IMR-90 (cell line): ENCODE results near the gene HACD2. TPM values are rescaled to one million over a fixed set of nuclear protein-coding genes. Genes with fewer than 3 reads are reported as not detected.

Experiments
- ATAC-seq: fragments of 200-7000 bp; cut with Tn5 transposase; 2 replicates; pipeline ENCODE4 v1.9.1; 2020; ENCODE audit warnings: low read depth, mild to moderate bottlenecking, moderate library complexity
- BruUV-seq: library from RNA; stranded (reverse); fragments of 400-500 nt; replicated peaks from 2 replicates; lab custom pipeline; 2021; lab: Mats Ljungman, UMichigan
- CTCF ChIA-PET: fragments of 300-600 bp; formaldehyde crosslinking; extraction: SDS; loops from one replicate; lab custom pipeline; 2021; ENCODE audit warnings: antibody characterized with exemption; lab: Yijun Ruan, JAX
- POLR2A ChIA-PET: fragments of 300-600 bp; sonication (Branson Sonifier 250); formaldehyde crosslinking; loops from one replicate; lab custom pipeline; 2022; ENCODE audit warnings: antibody characterized with exemption; ENCODE audit not compliant: unreplicated experiment; lab: Charles Lee
- DNase-seq: peaks from one replicate; pipeline ENCODE4 v3.0.0; 2013
- H2AFZ ChIP-seq: replicated peaks from 2 replicates; pipeline ENCODE3; 2013; ENCODE audit warnings: low read length, mild to moderate bottlenecking; ENCODE audit not compliant: poor library complexity
- H2AK5ac ChIP-seq: 2 replicates; pipeline ENCODE4 v1.6.1; 2013; ENCODE audit warnings: low read depth, low read length, inconsistent platforms
- H2AK9ac ChIP-seq: replicated peaks from 2 replicates; pipeline ENCODE3; 2013; ENCODE audit warnings: mild to moderate bottlenecking, low read depth, low read length, moderate library complexity; ENCODE audit not compliant: poor library complexity
- H2BK120ac ChIP-seq: 2 replicates; pipeline ENCODE4 v1.6.1; 2013; ENCODE audit warnings: low read depth, low read length, inconsistent platforms
- H2BK15ac ChIP-seq: 3 replicates; pipeline ENCODE4 v1.6.1; 2013; ENCODE audit warnings: low read depth, low read length, inconsistent platforms
- H2BK20ac ChIP-seq: 2 replicates; pipeline ENCODE4 v1.6.1; 2013; ENCODE audit warnings: low read depth, mild to moderate bottlenecking, inconsistent platforms, low read length, moderate library complexity
- H2BK5ac ChIP-seq: 2 replicates; pipeline ENCODE4 v1.6.1; 2013; ENCODE audit warnings: mild to moderate bottlenecking, low read depth, low read length, inconsistent platforms; ENCODE audit not compliant: poor library complexity, severe bottlenecking
- H3K14ac ChIP-seq: replicated peaks from 2 replicates; pipeline ENCODE4 v1.6.1; 2013; ENCODE audit warnings: low read depth, low read length, inconsistent platforms
- H3K18ac ChIP-seq: 2 replicates; pipeline ENCODE4 v1.6.1; 2013; ENCODE audit warnings: low read depth, low read length, control low read depth
- H3K23ac ChIP-seq: 2 replicates; pipeline ENCODE4 v1.6.1; 2013; ENCODE audit warnings: low read depth, low read length, inconsistent platforms
- H3K27ac ChIP-seq: 2 replicates; pipeline ENCODE4 v1.5.1; 2013; ENCODE audit warnings: mild to moderate bottlenecking, control low read depth, low read length; ENCODE audit not compliant: insufficient read depth
- H3K27me3 ChIP-seq: 2 replicates; pipeline ENCODE4 v1.6.1; 2013; ENCODE audit warnings: low read length; ENCODE audit not compliant: control insufficient read depth, insufficient read depth
- H3K36me3 ChIP-seq: 2 replicates; pipeline ENCODE4 v1.6.1; 2013; ENCODE audit warnings: low read length, mixed read lengths; ENCODE audit not compliant: control insufficient read depth, insufficient read depth
- H3K4ac ChIP-seq: 2 replicates; pipeline ENCODE4 v1.6.1; 2013; ENCODE audit warnings: low read depth, low read length, inconsistent platforms
- H3K4me1 ChIP-seq: 2 replicates; pipeline ENCODE4 v1.6.1; 2013; ENCODE audit warnings: low read length, mixed read lengths; ENCODE audit not compliant: control insufficient read depth, insufficient read depth
- H3K4me2 ChIP-seq: 2 replicates; pipeline ENCODE4 v1.6.1; 2013; ENCODE audit warnings: low read depth, mild to moderate bottlenecking, control low read depth, low read length, moderate library complexity
- H3K4me3 ChIP-seq: 2 replicates; pipeline ENCODE4 v1.5.1; 2013; ENCODE audit warnings: low read depth, mild to moderate bottlenecking, control low read depth, low read length, moderate library complexity; ENCODE audit not compliant: insufficient read depth
- H3K56ac ChIP-seq: 2 replicates; pipeline ENCODE4 v1.6.1; 2013; ENCODE audit warnings: low read length, inconsistent platforms; ENCODE audit not compliant: insufficient read depth; ENCODE audit errors: extremely low read depth
- H3K79me1 ChIP-seq, 2 experiments: 2 replicates each; pipeline ENCODE4 v1.6.1; 2013; ENCODE audit warnings: low read length in 2 of 2, inconsistent platforms in 1 of 2, low read depth in 1 of 2
- H3K9ac ChIP-seq: 2 replicates; pipeline ENCODE4 v1.6.1; 2013; ENCODE audit warnings: low read depth, low read length, control low read depth
- H3K9me1 ChIP-seq: 2 replicates; pipeline ENCODE4 v1.6.1; 2013; ENCODE audit warnings: low read length, inconsistent platforms; ENCODE audit not compliant: insufficient read depth
- H3K9me3 ChIP-seq: 2 replicates; pipeline ENCODE4 v1.6.1; 2013; ENCODE audit warnings: low read length; ENCODE audit not compliant: control insufficient read depth, insufficient read depth
- H4K20me1 ChIP-seq: 2 replicates; pipeline ENCODE4 v1.6.1; 2013; ENCODE audit warnings: low read length, inconsistent platforms; ENCODE audit not compliant: insufficient read depth
- H4K5ac ChIP-seq: 2 replicates; pipeline ENCODE4 v1.6.1; 2013; ENCODE audit warnings: mild to moderate bottlenecking, low read depth, low read length, control low read depth
- H4K8ac ChIP-seq, 2 experiments: 2 replicates each; pipeline ENCODE4 v1.6.1; 2013; ENCODE audit warnings: low read depth in 2 of 2, low read length in 2 of 2, control low read depth in 1 of 2, inconsistent platforms in 1 of 2
- H4K91ac ChIP-seq: 2 replicates; pipeline ENCODE4 v1.6.1; 2013; ENCODE audit warnings: low read depth, low read length, inconsistent platforms; ENCODE audit not compliant: insufficient read depth
- CEBPB ChIP-seq: IDR thresholded peaks from 2 replicates; pipeline ENCODE4 v1.6.1; 2012; ENCODE audit warnings: low read depth, low read length, improper control_type of control experiment
- CHD1 ChIP-seq: IDR thresholded peaks from 2 replicates; pipeline ENCODE4 v1.6.1; 2012; ENCODE audit warnings: low read depth, low read length, improper control_type of control experiment
- FOS ChIP-seq: fragments of 150-350 bp; IDR thresholded peaks from 2 replicates; pipeline ENCODE4 v1.6.1; 2016; ENCODE audit warnings: low read depth, low read length
- MAFK ChIP-seq: IDR thresholded peaks from 2 replicates; pipeline ENCODE4 v1.6.1; 2012; ENCODE audit warnings: low read depth, low read length, improper control_type of control experiment
- MAZ ChIP-seq: IDR thresholded peaks from 2 replicates; pipeline ENCODE4 v1.6.1; 2012; ENCODE audit warnings: low read depth, mild to moderate bottlenecking, low read length, improper control_type of control experiment, moderate library complexity, borderline replicate concordance
- MXI1 ChIP-seq: IDR thresholded peaks from 2 replicates; pipeline ENCODE4 v1.6.1; 2012; ENCODE audit warnings: low read depth, mild to moderate bottlenecking, low read length, moderate library complexity, borderline replicate concordance
- POLR2A ChIP-seq: IDR thresholded peaks from 2 replicates; pipeline ENCODE4 v1.6.1; 2012; ENCODE audit warnings: mild to moderate bottlenecking, low read depth, low read length
- RAD21 ChIP-seq: IDR thresholded peaks from 2 replicates; pipeline ENCODE4 v1.6.1; 2012; ENCODE audit warnings: low read length, improper control_type of control experiment
- RCOR1 ChIP-seq: IDR thresholded peaks from 2 replicates; pipeline ENCODE4 v1.6.1; 2012; ENCODE audit warnings: mild to moderate bottlenecking, low read length, improper control_type of control experiment; ENCODE audit not compliant: insufficient replicate concordance
- RFX5 ChIP-seq: IDR thresholded peaks from 2 replicates; pipeline ENCODE4 v1.8.0; 2012; ENCODE audit warnings: low read depth, mild to moderate bottlenecking, low read length, moderate library complexity
- WGBS, 2 experiments: methylation state at CpG; one replicate each; pipeline versions ENCODE4 v1.1.5 to v1.1.7; 2013; ENCODE audit warnings: missing lambda C conversion rate in 2 of 2; ENCODE audit not compliant: insufficient read length in 1 of 2; ENCODE audit errors: extremely low coverage in 2 of 2; 5-methylcytosine and 5-hydroxymethylcytosine counted together
- dilution Hi-C: fragments of 300-500 bp; cut with HindIII; formaldehyde crosslinking; loops from one replicate; pipeline ENCODE4 v1.14.3; 2018; ENCODE audit warnings: low sequenced_read_pairs; ENCODE audit not compliant: unreplicated experiment
- in situ Hi-C: fragments of 300-500 bp; cut with MboI; formaldehyde crosslinking; loops from 3 replicates; pipeline ENCODE4 v1.14.3; 2019; ENCODE audit warnings: low sequenced_read_pairs, inconsistent platforms, mixed read lengths
- intact Hi-C: fragments of 100-400 bp; cut with micrococcal nuclease; formaldehyde crosslinking; loops from 2 replicates; pipeline ENCODE4 v1.10.0; 2022
- polyA plus RNA-seq, 3 experiments: library from polyadenylated mRNA; depleted of rRNA; stranded (reverse); fragments of >200 nt; gene quantifications; 2 replicates each; pipeline ENCODE4 v1.2.3, GENCODE V29; 2012; ENCODE audit warnings: low replicate concordance in 1 of 3
- total RNA-seq: library from RNA; depleted of rRNA; stranded (reverse); fragments of >200 nt; gene quantifications from 2 replicates; pipeline ENCODE4 v1.2.3, GENCODE V29; 2012
- TF ChIP-seq, protein P1 (sequence below): fragments of 150-350 bp; IDR thresholded peaks from 2 replicates; pipeline ENCODE4 v1.6.1; 2017; ENCODE audit warnings: mild to moderate bottlenecking, antibody characterized with exemption, low read length, low read depth
- TF ChIP-seq, protein P2 (sequence below): conservative IDR thresholded peaks from 2 replicates; pipeline ENCODE4 v1.5.1; 2012; ENCODE audit warnings: mild to moderate bottlenecking, low read depth, low read length, improper control_type of control experiment
- TF ChIP-seq, protein P3 (sequence below): fragments of 150-350 bp; IDR thresholded peaks from 2 replicates; pipeline ENCODE4 v1.6.1; 2016; ENCODE audit warnings: low read depth, mild to moderate bottlenecking, low read length, moderate library complexity, borderline replicate concordance

The HACD2 gene
- total and polyA plus RNA-seq, 2 of the 4 experiments (the other 2 are of a cell fraction) = 21.5 to 22.6 TPM

DNA sequence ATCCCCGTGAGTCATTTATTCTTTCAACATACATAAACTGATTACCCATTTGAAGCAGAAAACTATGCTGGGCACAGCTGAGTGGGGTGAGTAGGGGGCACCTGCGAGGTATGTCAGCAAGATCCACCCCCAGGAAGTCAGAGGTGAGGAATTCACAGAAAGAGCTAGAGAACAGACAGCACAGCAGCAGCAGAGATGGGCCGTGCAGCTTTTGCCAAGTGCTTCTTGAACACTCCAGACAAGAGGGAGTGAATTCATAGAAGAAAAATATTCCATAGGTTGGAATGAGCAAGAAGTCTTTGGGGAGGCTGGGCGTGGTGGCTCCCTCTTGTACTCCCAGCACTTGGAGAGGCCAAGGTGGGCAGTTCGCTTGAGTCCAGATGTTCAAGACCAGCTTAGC, 126.6 kb downstream of the HACD2 start:
- no peaks in the 10 kb centered on the region; the same call in 1 of the 2 replicates for H4K20me1 ChIP-seq
- no peak overlapping the region for H2BK20ac ChIP-seq
- ChIA-PET POLR2A (no interaction called here), CTCF (no interaction called here)
- 60% methylated on average over 2 of the region's 5 CpGs; no CpG with 5 or more reads in 1 of the 2 experiments for WGBS, 2 experiments
- H3K9ac ChIP-seq = no peak overlapping the region
- no peak overlapping the region for H2BK15ac ChIP-seq
- dilution Hi-C loops = no loop called here
- H3K9me1 ChIP-seq = no peaks in the 10 kb centered on the region
- no peak overlapping the region for H4K8ac ChIP-seq
- no peak overlapping the region for H2AK5ac ChIP-seq
- no peaks in the 10 kb centered on the region for H3K36me3 ChIP-seq
- H3K4me1 ChIP-seq = no peaks in the 10 kb centered on the region
- TF ChIP-seq, protein P1, sequence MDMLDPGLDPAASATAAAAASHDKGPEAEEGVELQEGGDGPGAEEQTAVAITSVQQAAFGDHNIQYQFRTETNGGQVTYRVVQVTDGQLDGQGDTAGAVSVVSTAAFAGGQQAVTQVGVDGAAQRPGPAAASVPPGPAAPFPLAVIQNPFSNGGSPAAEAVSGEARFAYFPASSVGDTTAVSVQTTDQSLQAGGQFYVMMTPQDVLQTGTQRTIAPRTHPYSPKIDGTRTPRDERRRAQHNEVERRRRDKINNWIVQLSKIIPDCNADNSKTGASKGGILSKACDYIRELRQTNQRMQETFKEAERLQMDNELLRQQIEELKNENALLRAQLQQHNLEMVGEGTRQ = no peak
- TF ChIP-seq POLR2A (no peak), MXI1 (no peak), RAD21 (no peak), MAFK (no peak), CHD1 (no peak), RFX5 (no peak), CEBPB (no peak), FOS (no peak), RCOR1 (no peak), MAZ (no peak)
- TF ChIP-seq, protein P2, sequence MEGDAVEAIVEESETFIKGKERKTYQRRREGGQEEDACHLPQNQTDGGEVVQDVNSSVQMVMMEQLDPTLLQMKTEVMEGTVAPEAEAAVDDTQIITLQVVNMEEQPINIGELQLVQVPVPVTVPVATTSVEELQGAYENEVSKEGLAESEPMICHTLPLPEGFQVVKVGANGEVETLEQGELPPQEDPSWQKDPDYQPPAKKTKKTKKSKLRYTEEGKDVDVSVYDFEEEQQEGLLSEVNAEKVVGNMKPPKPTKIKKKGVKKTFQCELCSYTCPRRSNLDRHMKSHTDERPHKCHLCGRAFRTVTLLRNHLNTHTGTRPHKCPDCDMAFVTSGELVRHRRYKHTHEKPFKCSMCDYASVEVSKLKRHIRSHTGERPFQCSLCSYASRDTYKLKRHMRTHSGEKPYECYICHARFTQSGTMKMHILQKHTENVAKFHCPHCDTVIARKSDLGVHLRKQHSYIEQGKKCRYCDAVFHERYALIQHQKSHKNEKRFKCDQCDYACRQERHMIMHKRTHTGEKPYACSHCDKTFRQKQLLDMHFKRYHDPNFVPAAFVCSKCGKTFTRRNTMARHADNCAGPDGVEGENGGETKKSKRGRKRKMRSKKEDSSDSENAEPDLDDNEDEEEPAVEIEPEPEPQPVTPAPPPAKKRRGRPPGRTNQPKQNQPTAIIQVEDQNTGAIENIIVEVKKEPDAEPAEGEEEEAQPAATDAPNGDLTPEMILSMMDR = no peak
- TF ChIP-seq, protein P3, sequence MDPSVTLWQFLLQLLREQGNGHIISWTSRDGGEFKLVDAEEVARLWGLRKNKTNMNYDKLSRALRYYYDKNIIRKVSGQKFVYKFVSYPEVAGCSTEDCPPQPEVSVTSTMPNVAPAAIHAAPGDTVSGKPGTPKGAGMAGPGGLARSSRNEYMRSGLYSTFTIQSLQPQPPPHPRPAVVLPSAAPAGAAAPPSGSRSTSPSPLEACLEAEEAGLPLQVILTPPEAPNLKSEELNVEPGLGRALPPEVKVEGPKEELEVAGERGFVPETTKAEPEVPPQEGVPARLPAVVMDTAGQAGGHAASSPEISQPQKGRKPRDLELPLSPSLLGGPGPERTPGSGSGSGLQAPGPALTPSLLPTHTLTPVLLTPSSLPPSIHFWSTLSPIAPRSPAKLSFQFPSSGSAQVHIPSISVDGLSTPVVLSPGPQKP = no peak
- no peak overlapping the region for H3K4me2 ChIP-seq
- H3K23ac ChIP-seq = no peak overlapping the region
- no peak overlapping the region for H2AFZ ChIP-seq
- no peak overlapping the region for H3K14ac ChIP-seq
- ATAC-seq = no peak
- H3K4me3 ChIP-seq = no peak overlapping the region
- H2AK9ac ChIP-seq = no peak overlapping the region
- no peak overlapping the region for H4K5ac ChIP-seq
- H3K79me1 ChIP-seq = no peaks in the 10 kb centered on the region
- no peak overlapping the region for H3K4ac ChIP-seq
- no peaks in the 10 kb centered on the region for H3K9me3 ChIP-seq
- H3K18ac ChIP-seq = no peak overlapping the region
- in situ Hi-C loops = no loop called here
- DNase-seq = no peak
- H3K27ac ChIP-seq = no peak overlapping the region
- no peak overlapping the region for H2BK120ac ChIP-seq
- peaks cover 58% of the 10 kb centered on the region for H3K27me3 ChIP-seq
- no peak overlapping the region for H2BK5ac ChIP-seq
- no peak overlapping the region for H3K56ac ChIP-seq
- H4K91ac ChIP-seq = no peak overlapping the region
- BruUV-seq = no TSS peak
- intact Hi-C loops = no loop called here
